T-cell (primary cell): Measurements from ENCODE around the gene FBN2. TPM values are rescaled to one million over a fixed set of nuclear protein-coding genes. Genes with fewer than 3 reads are reported as not detected.

Experiments used
- ATAC-seq, 4 experiments: fragments of 200-7000 bp in 3 of 4; fragments of 150-1000 bp in 1 of 4; cut with Tn5 transposase; replicated peaks in 1 of 4; 1 replicate in 3 of 4; 2 replicates in 1 of 4; pipeline ENCODE4 v1.10.0; 2021; ENCODE audit warnings: moderate library complexity in 3 of 4, mild to moderate bottlenecking in 2 of 4, moderate number of reproducible peaks in 1 of 4
- CTCF ChIA-PET, 2 donors: fragments of 300-600 bp; sonication (Branson Sonifier 250); formaldehyde crosslinking; loops; one replicate each; lab custom pipeline; 2022; ENCODE audit warnings: antibody characterized with exemption in 2 of 2; lab: Charles Lee
- POLR2A ChIA-PET, 2 donors: fragments of 300-600 bp; sonication (Branson Sonifier 250); formaldehyde crosslinking; loops; one replicate each; lab custom pipeline; 2022; ENCODE audit warnings: antibody characterized with exemption in 2 of 2; lab: Charles Lee
- DNase-seq, 35 experiments: peaks; one replicate each; pipeline versions ENCODE4 v3.0.0 to v3.0.0-alpha.2; 2013 to 2023
- H3K27ac ChIP-seq: one replicate; pipeline ENCODE4 v1.5.1; 2013; ENCODE audit warnings: low read length
- H3K27me3 ChIP-seq, 2 experiments: replicated peaks in 1 of 2; 1 replicate in 1 of 2; 2 replicates in 1 of 2; pipeline versions ENCODE4 v1.6.1 to v1.7.0; 2013; ENCODE audit warnings: low read length in 1 of 2, mixed read lengths in 1 of 2; ENCODE audit not compliant: control insufficient read depth in 2 of 2, insufficient read depth in 2 of 2; ENCODE audit errors: extremely low read depth in 1 of 2
- H3K36me3 ChIP-seq, 2 donors: 1 replicate in 1 of 2; 2 replicates in 1 of 2; pipeline versions ENCODE4 v1.6.1 to v1.7.0; 2013; ENCODE audit warnings: low read length in 1 of 2; ENCODE audit not compliant: control insufficient read depth in 2 of 2, insufficient read depth in 1 of 2; ENCODE audit errors: extremely low read depth in 1 of 2
- H3K4me1 ChIP-seq, 2 experiments: 1 replicate in 1 of 2; 2 replicates in 1 of 2; pipeline versions ENCODE4 v1.6.1 to v1.7.0; 2013; ENCODE audit warnings: low read length in 2 of 2, mixed read lengths in 1 of 2; ENCODE audit not compliant: insufficient read depth in 2 of 2, control insufficient read depth in 1 of 2; ENCODE audit errors: extremely low read depth in 1 of 2
- H3K4me3 ChIP-seq, 2 donors: 1 replicate in 1 of 2; 2 replicates in 1 of 2; pipeline versions ENCODE4 v1.5.1 to v1.7.0; 2013; ENCODE audit warnings: mild to moderate bottlenecking in 2 of 2, low read length in 1 of 2, moderate library complexity in 1 of 2; ENCODE audit not compliant: control insufficient read depth in 1 of 2; ENCODE audit errors: extremely low read depth in 1 of 2
- H3K9me3 ChIP-seq: 2 replicates; pipeline ENCODE4 v1.7.0; 2013
- H3K27ac Mint-ChIP-seq, 2 donors: one replicate each; pipeline ENCODE4 v1.8.0; 2020 to 2021; ENCODE audit warnings: mild to moderate bottlenecking in 2 of 2, mixed read lengths in 2 of 2
- H3K27me3 Mint-ChIP-seq, 2 donors: one replicate each; pipeline ENCODE4 v1.8.0; 2021 to 2022; ENCODE audit warnings: mixed read lengths in 2 of 2
- H3K36me3 Mint-ChIP-seq: one replicate; pipeline ENCODE4 v1.8.0; 2021; ENCODE audit warnings: mixed read lengths
- H3K4me1 Mint-ChIP-seq, 3 donors: one replicate each; pipeline ENCODE4 v1.8.0; 2020 to 2022; ENCODE audit warnings: mixed read lengths in 3 of 3, mild to moderate bottlenecking in 1 of 3
- H3K4me3 Mint-ChIP-seq, 3 donors: one replicate each; pipeline ENCODE4 v1.8.0; 2020 to 2022; ENCODE audit warnings: mild to moderate bottlenecking in 3 of 3, mixed read lengths in 3 of 3, moderate library complexity in 3 of 3
- H3K9me3 Mint-ChIP-seq, 3 donors: one replicate each; pipeline ENCODE4 v1.8.0; 2020 to 2022; ENCODE audit warnings: mixed read lengths in 3 of 3
- WGBS: methylation state at CpG from one replicate; pipeline ENCODE4 v1.1.5; 2013; ENCODE audit warnings: missing lambda C conversion rate; ENCODE audit not compliant: insufficient coverage; 5-methylcytosine and 5-hydroxymethylcytosine counted together
- total RNA-seq, 35 experiments: library from RNA in 6 of 35; stranded (reverse) in 6 of 35; fragments of 120-200 nt in 1 of 35; gene quantifications; one replicate each; pipeline versions ENCODE4 v1.2.1 to v1.2.4 and lab custom pipeline; 2013 to 2026

FBN2 gene
- total RNA-seq, 5 donors from 2014 or later (not counting 1 experiment from before 2014, with no cell fraction given) = 0.32 to 0.61 (median 0.36) TPM; not detected in 2

GRCh38 chr5:128262911-128263310 is 275.1 kb downstream of the FBN2 start:
- DNase-seq (no peak), ATAC-seq (no peak)
- 100% methylated on average over 3 of the region's 6 CpGs for WGBS
- Histone ChIP-seq H3K27me3 (no peaks in the 10 kb centered on the region), H3K9me3 (no peaks in the 10 kb centered on the region), H3K4me3 (no peak overlapping the region), H3K4me1 (no peaks in the 10 kb centered on the region), H3K36me3 (no peaks in the 10 kb centered on the region), H3K27ac (no peak overlapping the region)
- Mint-ChIP-seq H3K4me3 (no peak overlapping the region), H3K9me3 (peaks cover 0 to 3% (median 0%) of the 10 kb centered on the region in 3 donors), H3K27ac (no peak overlapping the region), H3K27me3 (peaks cover 10 to 14% of the 10 kb centered on the region in 2 donors), H3K36me3 (no peaks in the 10 kb centered on the region), H3K4me1 (no peaks in the 10 kb centered on the region)
- ChIA-PET CTCF (no interaction called here), POLR2A (no interaction called here)

GRCh38 chr5:128259607-128260021 is 278.4 kb downstream of the FBN2 start:
- Mint-ChIP-seq H3K4me1 (no peaks in the 10 kb centered on the region), H3K27me3 (peaks cover 5 to 11% of the 10 kb centered on the region in 2 donors), H3K27ac (no peak overlapping the region), H3K36me3 (no peaks in the 10 kb centered on the region), H3K9me3 (peaks cover 0 to 4% (median 4%) of the 10 kb centered on the region in 3 donors), H3K4me3 (no peak overlapping the region)
- DNase-seq (no peak), ATAC-seq (no peak)
- no peak overlapping the region for H3K27ac ChIP-seq
- H3K4me1 ChIP-seq = no peaks in the 10 kb centered on the region
- H3K27me3 ChIP-seq = no peaks in the 10 kb centered on the region
- POLR2A ChIA-PET = no interaction called here
- H3K9me3 ChIP-seq = no peaks in the 10 kb centered on the region
- CTCF ChIA-PET = no interaction called here
- no peaks in the 10 kb centered on the region for H3K36me3 ChIP-seq
- 89% methylated on average over 9 of the region's 11 CpGs for WGBS
- H3K4me3 ChIP-seq = no peak overlapping the region

GRCh38 chr5:128258372-128258771 is 279.7 kb downstream of the FBN2 start:
- H3K4me3 ChIP-seq = no peak overlapping the region
- Mint-ChIP-seq H3K4me3 (no peak overlapping the region), H3K27me3 (peaks cover 5 to 8% of the 10 kb centered on the region in 2 donors), H3K27ac (no peak overlapping the region), H3K36me3 (no peaks in the 10 kb centered on the region), H3K4me1 (no peaks in the 10 kb centered on the region), H3K9me3 (peaks cover 0 to 4% (median 4%) of the 10 kb centered on the region in 3 donors)
- 58% methylated on average over 3 of the region's 6 CpGs for WGBS
- H3K27me3 ChIP-seq = no peaks in the 10 kb centered on the region
- ATAC-seq (no peak), DNase-seq (no peak)
- ChIA-PET CTCF (interaction anchor here in 1 of 2 donors (0.7 kb wide), 1 partner anchor 426 kb away, joined by 3 read pairs; no protein-coding TSS in a partner anchor), POLR2A (no interaction called here)
- H3K9me3 ChIP-seq = no peaks in the 10 kb centered on the region
- H3K4me1 ChIP-seq = no peaks in the 10 kb centered on the region
- no peak overlapping the region for H3K27ac ChIP-seq
- no peaks in the 10 kb centered on the region for H3K36me3 ChIP-seq

GRCh38 chr5:128257076-128257475 is 281.0 kb downstream of the FBN2 start:
- ChIA-PET POLR2A (no interaction called here), CTCF (no interaction called here)
- Histone ChIP-seq H3K9me3 (no peaks in the 10 kb centered on the region), H3K36me3 (no peaks in the 10 kb centered on the region), H3K27ac (no peak overlapping the region), H3K4me3 (no peak overlapping the region), H3K4me1 (no peaks in the 10 kb centered on the region), H3K27me3 (no peaks in the 10 kb centered on the region)
- Mint-ChIP-seq H3K27me3 (peaks cover 5% of the 10 kb centered on the region in 2 donors), H3K36me3 (no peaks in the 10 kb centered on the region), H3K9me3 (peaks cover 0 to 4% (median 4%) of the 10 kb centered on the region in 3 donors), H3K4me3 (no peak overlapping the region), H3K4me1 (no peaks in the 10 kb centered on the region), H3K27ac (no peak overlapping the region)
- no CpG with 5 or more reads among the region's 2 CpGs for WGBS
- no peak for ATAC-seq
- no peak for DNase-seq

GRCh38 chr5:128254789-128255188 is 283.3 kb downstream of the FBN2 start:
- CTCF ChIA-PET = no interaction called here
- WGBS = no CpG with 5 or more reads among the region's 1 CpG

GRCh38 chr5:128253880-128254279 is 284.2 kb downstream of the FBN2 start:
- Histone ChIP-seq H3K9me3 (no peaks in the 10 kb centered on the region), H3K27me3 (no peaks in the 10 kb centered on the region), H3K4me1 (no peaks in the 10 kb centered on the region), H3K36me3 (no peaks in the 10 kb centered on the region), H3K4me3 (no peak overlapping the region), H3K27ac (no peak overlapping the region)
- Mint-ChIP-seq H3K27ac (no peak overlapping the region), H3K4me3 (no peak overlapping the region), H3K27me3 (no peaks in the 10 kb centered on the region), H3K9me3 (peaks cover 0 to 4% (median 4%) of the 10 kb centered on the region in 3 donors), H3K36me3 (no peaks in the 10 kb centered on the region), H3K4me1 (no peaks in the 10 kb centered on the region)
- no peak for DNase-seq
- ChIA-PET CTCF (no interaction called here), POLR2A (no interaction called here)
- 90% methylated on average over 7 of the region's 7 CpGs for WGBS
- no peak for ATAC-seq

More at GRCh38 chr5:128254789-128255188, 283.3 kb downstream of the FBN2 start:
- POLR2A ChIA-PET = no interaction called here
- DNase-seq (no peak), ATAC-seq (no peak)
- H3K27me3 Mint-ChIP-seq = peaks cover 5% of the 10 kb centered on the region in 2 donors
- Histone ChIP-seq H3K4me1 (no peaks in the 10 kb centered on the region), H3K4me3 (no peak overlapping the region), H3K27me3 (no peaks in the 10 kb centered on the region), H3K36me3 (no peaks in the 10 kb centered on the region), H3K27ac (no peak overlapping the region), H3K9me3 (no peaks in the 10 kb centered on the region)
- H3K27ac Mint-ChIP-seq = no peak overlapping the region
- H3K9me3 Mint-ChIP-seq = peaks cover 0 to 4% (median 4%) of the 10 kb centered on the region in 3 donors
- H3K36me3 Mint-ChIP-seq = no peaks in the 10 kb centered on the region
- no peak overlapping the region for H3K4me3 Mint-ChIP-seq
- H3K4me1 Mint-ChIP-seq = no peaks in the 10 kb centered on the region

- H3K27ac Mint-ChIP-seq = no peak overlapping the region
- no peaks in the 10 kb centered on the region for H3K27me3 ChIP-seq
- no peaks in the 10 kb centered on the region for H3K4me1 ChIP-seq
- no peak overlapping the region for H3K4me3 ChIP-seq
- peaks cover 0 to 4% (median 4%) of the 10 kb centered on the region in 3 donors for H3K9me3 Mint-ChIP-seq
- no peaks in the 10 kb centered on the region for H3K36me3 Mint-ChIP-seq
- ATAC-seq = no peak
- POLR2A ChIA-PET = no interaction called here
- CTCF ChIA-PET = no interaction called here
- DNase-seq = no peak
- H3K27me3 Mint-ChIP-seq = no peaks in the 10 kb centered on the region
- H3K4me1 Mint-ChIP-seq = no peaks in the 10 kb centered on the region
- no peaks in the 10 kb centered on the region for H3K36me3 ChIP-seq
- H3K27ac ChIP-seq = no peak overlapping the region
- 74% methylated on average over 4 of the region's 5 CpGs for WGBS
- H3K9me3 ChIP-seq = no peaks in the 10 kb centered on the region
- H3K4me3 Mint-ChIP-seq = no peak overlapping the region
These were observed 284.9 kb downstream of the FBN2 start for GRCh38 chr5:128253161-128253560.
